HG03342 (cell line): ENCODE data around the gene SPRR4.

Experiments used
- ATAC-seq: cut with Tn5 transposase; IDR thresholded peaks from one replicate; pipeline ENCODE4 v1.9.1; 2021; ENCODE audit warnings: mild to moderate bottlenecking, moderate library complexity; ENCODE audit not compliant: unreplicated experiment

The SPRR4 gene

GRCh38 chr1:152970495-152970894 lies at the start of gene SPRR4:
SPRR4 (plus strand) TSS chr1:152970648; CDS start chr1:152971891, 1,243 bp downstream.
- no peak for ATAC-seq

- ATAC-seq, result no peak
Observed at GRCh38 chr1:152924191-152924590, 46.3 kb upstream of the SPRR4 start.

DNA sequence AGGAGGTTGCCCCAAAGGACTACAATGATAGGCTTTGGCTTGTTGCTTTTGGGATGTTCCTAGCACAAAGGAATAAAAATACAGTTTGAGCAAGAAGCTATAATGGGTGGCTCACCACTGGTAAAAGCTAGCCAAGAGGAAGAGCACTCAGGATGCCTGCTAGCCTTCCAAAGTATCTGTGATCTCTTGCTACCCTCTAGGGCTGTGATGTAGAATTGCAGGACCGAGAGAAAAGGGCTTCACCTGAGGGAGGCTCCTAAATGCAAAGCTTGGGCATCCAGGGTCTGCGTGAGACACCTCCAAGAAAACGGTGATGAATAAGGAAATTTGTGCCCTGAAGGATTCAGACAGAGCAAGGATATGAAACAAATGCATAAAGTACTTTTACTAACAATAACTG lies 44.4 kb upstream of the SPRR4 start:
- peak; percentile 58 for ATAC-seq

DNA sequence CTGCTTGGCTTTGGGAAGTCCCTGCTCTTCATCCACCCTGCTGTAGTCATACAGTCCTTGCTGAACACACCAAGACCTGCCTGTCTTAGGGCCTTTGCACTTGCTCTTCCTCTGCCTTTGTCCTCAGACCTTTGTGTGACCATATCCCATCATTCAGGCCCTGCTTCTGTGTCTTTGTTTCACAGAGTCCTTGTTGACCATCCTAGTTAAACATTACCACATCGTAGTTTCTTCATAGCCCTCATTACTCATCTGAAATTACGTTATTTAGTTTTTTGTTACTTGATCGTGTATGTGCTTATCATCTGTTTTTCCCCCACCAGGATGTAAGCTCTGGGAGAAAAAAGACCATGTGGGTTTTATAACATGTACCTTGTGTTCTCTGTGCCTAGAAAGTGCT lies 41.8 kb upstream of the SPRR4 start:
- no peak for ATAC-seq

- no peak for ATAC-seq
Observed at GRCh38 chr1:152932170-152932811, 38.2 kb upstream of the SPRR4 start.

DNA sequence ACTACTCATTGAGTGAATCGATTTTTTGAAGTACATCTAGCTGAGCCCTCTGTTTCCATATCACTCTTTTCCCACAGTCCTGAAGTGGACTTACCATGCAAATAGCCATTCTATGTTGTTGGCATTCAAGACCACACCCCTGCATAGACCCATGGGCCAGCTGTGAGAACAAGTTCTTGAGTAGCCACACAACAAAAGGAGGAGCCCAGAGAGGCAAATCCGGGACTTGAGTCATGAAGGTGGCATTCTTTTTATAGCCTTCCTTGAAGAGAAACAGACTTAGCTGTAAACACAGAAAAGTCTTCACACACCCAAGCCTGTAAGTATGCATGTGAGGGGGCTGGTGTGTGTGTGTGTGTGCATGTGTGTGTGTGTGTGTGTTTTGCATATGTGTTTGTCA lies 37.3 kb upstream of the SPRR4 start:
- ATAC-seq, result no peak

- ATAC-seq, result no peak
Observed at GRCh38 chr1:152940614-152941013, 29.8 kb upstream of the SPRR4 start.

DNA sequence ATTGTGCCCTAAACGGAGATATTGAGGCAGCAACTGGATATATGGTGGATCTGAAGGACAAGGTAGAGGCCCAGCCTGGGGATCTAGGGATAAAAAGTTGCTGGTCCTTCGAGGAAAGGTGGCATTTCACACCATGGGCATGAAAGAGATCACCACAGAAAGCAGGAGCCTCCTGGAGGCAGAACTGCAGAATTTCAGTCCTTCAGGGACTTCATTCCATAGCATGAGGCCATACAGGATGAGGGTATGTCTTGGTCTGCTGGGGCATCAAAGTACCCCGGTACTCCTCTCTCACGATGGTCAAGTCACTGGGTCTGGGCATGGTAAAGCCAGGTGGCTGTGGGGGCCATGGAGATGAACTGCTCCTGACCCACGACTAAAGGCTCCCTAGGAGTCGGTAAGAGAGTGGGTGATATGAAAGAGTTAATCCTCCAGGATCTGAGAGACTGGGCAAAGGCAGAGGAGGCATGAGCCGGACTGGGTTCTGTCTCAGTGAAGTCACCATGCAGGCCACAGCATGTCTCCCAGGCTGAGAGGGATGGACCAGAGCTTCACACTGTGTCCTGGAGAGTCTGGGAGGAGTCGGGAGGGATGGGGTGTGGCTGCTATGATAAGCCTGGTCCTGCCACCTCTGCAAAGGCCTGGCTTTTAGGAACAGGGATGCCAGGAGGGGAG lies 29.3 kb upstream of the SPRR4 start:
- no peak for ATAC-seq

DNA sequence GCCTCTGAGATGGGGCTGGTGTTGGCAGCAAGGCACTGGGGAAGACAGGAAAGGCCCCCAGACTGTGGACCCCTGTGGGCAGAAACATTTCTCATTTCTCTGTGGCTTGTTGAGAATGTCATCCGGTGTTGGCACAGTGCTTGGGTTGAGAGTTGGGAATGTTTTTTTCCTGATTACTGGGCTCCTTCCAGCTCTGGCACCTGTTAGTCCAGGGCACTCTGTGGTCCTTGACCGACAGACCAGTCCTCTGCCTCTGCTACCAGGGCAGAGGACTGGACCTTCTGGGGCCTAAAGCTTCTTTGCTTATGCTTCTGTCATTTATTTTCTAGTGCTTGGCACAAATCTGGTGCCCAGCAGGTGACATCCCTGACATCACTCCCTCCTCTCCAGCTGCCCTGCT lies 28.3 kb upstream of the SPRR4 start:
- no peak for ATAC-seq

- no peak for ATAC-seq
Observed at GRCh38 chr1:152946248-152946647, 24.2 kb upstream of the SPRR4 start.

- ATAC-seq, result no peak
Observed at GRCh38 chr1:152946651-152947256, 23.7 kb upstream of the SPRR4 start, which contains the start of gene SPRR5. SPRR5 (plus strand) TSS chr1:152947206; CDS start chr1:152948555, 1,349 bp downstream.

GRCh38 chr1:152951711-152952110 lies 18.7 kb upstream of the SPRR4 start:
- no peak for ATAC-seq

GRCh38 chr1:152953761-152954160 lies 16.7 kb upstream of the SPRR4 start:
- no peak for ATAC-seq

DNA sequence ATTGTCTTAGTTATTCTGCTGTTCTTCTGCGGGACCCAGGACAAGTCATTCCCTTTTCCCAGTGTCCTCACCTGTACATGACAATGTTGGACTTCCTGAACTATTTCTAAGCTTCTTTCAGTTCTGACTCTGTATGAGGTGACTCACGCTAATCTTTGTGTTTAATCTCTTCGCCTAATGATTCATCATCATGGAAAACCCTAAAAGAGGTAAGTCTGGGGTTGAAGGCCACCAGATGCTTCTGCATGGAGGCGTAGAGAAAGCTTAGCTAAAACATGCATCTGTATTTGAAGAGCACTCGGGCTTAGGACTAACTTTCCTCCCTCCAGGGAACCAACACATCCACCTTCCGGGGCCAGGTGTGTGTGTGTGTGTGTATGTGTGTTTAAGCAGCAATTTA lies 16.0 kb upstream of the SPRR4 start:
- no peak for ATAC-seq

GRCh38 chr1:152957561-152957960 lies 12.9 kb upstream of the SPRR4 start:
- no peak for ATAC-seq

- no peak for ATAC-seq
Observed at GRCh38 chr1:152959273-152959672, 11.2 kb upstream of the SPRR4 start.

DNA sequence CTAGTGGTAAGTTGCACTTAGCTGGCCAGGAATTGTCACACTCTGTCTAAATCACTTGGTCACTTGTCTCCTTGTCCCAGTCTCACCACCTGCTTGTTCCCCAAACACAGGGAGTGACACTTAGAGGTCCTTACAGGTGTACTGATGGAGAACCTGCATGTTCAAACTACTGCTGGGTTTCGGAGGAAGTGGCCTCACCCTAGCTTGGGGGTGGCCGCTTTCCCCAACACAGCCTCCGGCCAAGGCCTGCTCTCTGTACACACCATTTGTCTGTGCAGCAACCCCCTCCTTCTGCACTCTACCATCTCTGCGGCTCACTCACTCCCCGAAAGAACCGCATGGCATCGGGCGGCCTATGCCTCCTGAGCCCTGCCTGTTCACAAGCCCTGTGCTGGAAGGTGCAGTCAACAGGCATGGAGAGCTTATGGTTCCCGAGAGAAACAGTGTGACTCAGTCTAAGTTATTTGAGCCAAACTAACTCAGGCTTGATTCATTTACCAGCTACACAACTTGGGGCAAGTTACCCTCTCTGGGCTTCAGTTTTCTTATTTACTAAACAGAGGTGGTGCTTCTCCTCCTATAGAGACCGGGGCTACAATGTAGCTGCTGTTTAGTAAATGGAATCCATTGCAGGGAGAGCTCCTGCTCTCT lies 10.5 kb upstream of the SPRR4 start:
- ATAC-seq, result no peak

DNA sequence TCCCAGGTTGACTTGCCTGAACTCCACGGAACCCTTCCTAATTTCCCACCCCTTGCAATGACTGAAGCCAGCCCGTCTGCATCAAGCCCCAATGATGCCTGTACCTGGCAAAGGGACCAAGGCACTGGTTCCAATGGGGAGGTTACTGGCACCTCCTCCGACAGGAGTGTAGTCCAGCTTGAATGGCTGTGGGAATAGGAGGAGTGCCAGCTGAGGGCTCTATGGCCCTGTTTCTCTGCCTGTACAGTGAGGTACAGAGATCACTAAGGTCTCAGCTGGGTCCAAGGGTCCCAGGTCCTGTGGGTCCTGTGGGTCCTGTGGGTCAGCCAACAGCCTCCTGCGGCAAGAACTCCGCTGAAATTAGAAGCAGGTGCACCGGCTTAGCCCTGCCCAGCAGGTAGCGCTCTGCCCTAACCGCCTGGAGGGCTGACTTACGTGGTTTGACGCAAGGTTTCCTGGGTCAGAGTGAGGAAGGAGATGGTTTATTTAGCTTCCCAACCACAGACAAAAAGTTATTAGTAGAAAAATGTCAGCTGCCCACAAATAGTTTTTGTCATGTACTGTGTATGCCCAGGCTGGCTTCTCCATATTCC lies 9.9 kb upstream of the SPRR4 start:
- no peak for ATAC-seq

DNA sequence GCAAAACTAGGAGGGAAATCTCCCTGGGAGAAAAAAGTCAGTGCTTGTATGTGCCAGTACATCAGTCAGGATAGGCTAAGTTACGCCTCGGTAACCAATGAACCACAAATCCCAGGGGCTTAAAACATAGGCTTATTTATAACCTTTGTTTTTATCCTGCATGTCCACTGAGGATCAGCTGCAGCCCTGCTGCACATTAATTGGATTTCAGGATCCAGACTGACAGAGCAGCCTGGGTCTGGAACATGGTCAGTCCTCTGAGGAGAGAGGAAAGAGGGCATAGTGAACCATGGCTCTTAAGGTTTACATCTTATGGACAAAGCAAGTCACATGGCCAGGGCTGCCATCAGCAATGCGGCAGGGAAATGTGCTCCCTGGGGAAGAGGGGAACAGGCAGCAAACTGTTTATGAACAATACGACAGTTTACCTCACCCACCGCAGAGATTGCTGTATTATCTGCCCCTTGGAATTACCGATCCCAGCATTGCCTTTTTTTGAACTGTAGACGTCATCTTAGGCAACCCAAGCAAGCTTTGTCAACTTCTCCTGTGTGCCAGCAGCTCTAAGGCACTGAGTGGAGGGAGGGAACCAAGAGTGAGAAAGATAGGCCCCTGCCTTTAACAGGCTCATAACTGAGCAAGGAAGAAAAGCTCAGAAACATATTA lies 9.1 kb upstream of the SPRR4 start:
- no peak for ATAC-seq

DNA sequence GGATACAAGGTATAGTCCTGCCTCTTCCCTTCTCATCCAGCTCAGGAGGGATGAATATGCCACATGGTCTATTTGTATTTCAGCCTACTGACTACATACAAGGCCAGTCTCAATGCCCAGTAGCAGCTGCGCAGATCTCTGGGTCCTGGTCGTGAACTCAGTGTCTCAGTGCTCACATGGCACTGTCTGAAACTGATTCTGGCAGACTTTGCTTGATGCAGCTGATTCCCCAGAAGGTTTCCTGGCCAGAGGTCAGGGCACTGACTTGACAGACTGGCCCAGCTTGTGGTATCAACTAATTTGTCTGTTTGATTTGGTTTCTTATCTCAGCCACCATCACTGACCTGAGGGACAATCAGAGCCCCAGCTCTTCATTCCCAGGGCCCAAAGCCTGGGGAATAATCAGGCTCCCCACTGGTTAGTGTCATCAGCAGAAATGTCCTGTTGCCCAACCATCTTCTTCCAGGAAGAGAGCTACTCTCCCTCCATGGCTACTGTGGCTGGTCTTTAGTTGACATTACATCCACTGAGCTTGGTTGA lies 7.5 kb upstream of the SPRR4 start:
- ATAC-seq, result no peak

DNA sequence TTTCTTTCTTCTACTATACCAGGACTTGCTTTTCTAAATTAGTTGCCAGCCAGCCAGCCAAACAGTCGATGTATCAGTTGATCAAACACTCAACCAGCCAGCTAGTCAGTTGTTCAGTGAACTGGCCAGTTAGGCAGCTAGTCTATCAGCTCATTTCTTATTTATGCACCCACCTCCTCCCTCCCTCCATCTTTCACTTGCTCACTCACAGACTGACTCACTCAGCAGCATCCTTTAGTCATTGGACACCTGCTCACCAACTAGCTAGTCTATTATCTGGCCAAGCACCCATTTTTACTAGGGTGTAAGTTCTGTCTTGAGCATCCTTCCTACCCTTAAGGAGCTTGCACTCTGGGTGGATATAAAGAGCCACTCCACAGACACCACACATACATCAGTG lies 5.9 kb upstream of the SPRR4 start:
- no peak for ATAC-seq
